GM23338 (cell line): Measurements from ENCODE around the gene RAB7B. TPM values are rescaled to one million over a fixed set of nuclear protein-coding genes. Genes with fewer than 3 reads are reported as not detected.

Source experiments
- CTCF ChIP-seq, 2 experiments: fragments of 200-600 bp in 1 of 2; sonication (generic) in 1 of 2; conservative IDR thresholded peaks; 2 replicates each; pipeline versions ENCODE4 v1.5.1 to v1.6.1; 2016 to 2017; ENCODE audit warnings: antibody characterized with exemption in 2 of 2, low read depth in 2 of 2, mild to moderate bottlenecking in 2 of 2, moderate library complexity in 1 of 2
- ETS1 ChIP-seq: IDR thresholded peaks from 2 replicates; pipeline ENCODE4 v1.6.1; 2016; ENCODE audit warnings: antibody characterized with exemption
- POLR2AphosphoS5 ChIP-seq: IDR thresholded peaks from 2 replicates; pipeline ENCODE4 v1.6.1; 2016; ENCODE audit warnings: antibody characterized with exemption, low read depth
- STAT1 ChIP-seq: IDR thresholded peaks from one replicate; pipeline ENCODE4 v1.6.1; 2016; ENCODE audit warnings: antibody characterized with exemption; ENCODE audit not compliant: unreplicated experiment
- ZNF331 ChIP-seq: fragments of 250-450 bp; sonication (Bioruptor Pico); IDR thresholded peaks from 2 replicates; pipeline ENCODE4 v1.5.0; 2020; ENCODE audit warnings: low read depth, mild to moderate bottlenecking, moderate library complexity
- polyA plus RNA-seq: library from polyadenylated mRNA; unstranded; fragments of >200 nt; fragmentation: Nextera tagmentation; extraction: Ambion mirVana; gene quantifications from 2 replicates; pipeline ENCODE4 v1.2.1, GENCODE V29; 2016
- total RNA-seq: library from RNA; depleted of rRNA; stranded (reverse); fragments of >200 nt; shearing (Covaris generic); gene quantifications from 2 replicates; pipeline ENCODE4 v1.2.3, GENCODE V29; 2014
- TF ChIP-seq, protein P1 (sequence below): fragments of 250-450 bp; sonication (Bioruptor Pico); IDR thresholded peaks from 2 replicates; pipeline ENCODE4 v1.5.0; 2020; ENCODE audit warnings: mild to moderate bottlenecking, moderate library complexity

Gene RAB7B
- total and polyA plus RNA-seq, 2 experiments from 2014 or later = not detected

GRCh38 chr1:206021626-206022365 is 18.6 kb upstream of the RAB7B start (continued):
- TF ChIP-seq ETS1 (no peak), CTCF (conservative IDR thresholded peaks at IDR 0.05; ENCODE audit: low read depth in 2 of 2) (no peak), ZNF331 (CRISPR knock-in tag) (no peak), STAT1 (no peak), POLR2AphosphoS5 (no peak)
- TF ChIP-seq, protein P1, sequence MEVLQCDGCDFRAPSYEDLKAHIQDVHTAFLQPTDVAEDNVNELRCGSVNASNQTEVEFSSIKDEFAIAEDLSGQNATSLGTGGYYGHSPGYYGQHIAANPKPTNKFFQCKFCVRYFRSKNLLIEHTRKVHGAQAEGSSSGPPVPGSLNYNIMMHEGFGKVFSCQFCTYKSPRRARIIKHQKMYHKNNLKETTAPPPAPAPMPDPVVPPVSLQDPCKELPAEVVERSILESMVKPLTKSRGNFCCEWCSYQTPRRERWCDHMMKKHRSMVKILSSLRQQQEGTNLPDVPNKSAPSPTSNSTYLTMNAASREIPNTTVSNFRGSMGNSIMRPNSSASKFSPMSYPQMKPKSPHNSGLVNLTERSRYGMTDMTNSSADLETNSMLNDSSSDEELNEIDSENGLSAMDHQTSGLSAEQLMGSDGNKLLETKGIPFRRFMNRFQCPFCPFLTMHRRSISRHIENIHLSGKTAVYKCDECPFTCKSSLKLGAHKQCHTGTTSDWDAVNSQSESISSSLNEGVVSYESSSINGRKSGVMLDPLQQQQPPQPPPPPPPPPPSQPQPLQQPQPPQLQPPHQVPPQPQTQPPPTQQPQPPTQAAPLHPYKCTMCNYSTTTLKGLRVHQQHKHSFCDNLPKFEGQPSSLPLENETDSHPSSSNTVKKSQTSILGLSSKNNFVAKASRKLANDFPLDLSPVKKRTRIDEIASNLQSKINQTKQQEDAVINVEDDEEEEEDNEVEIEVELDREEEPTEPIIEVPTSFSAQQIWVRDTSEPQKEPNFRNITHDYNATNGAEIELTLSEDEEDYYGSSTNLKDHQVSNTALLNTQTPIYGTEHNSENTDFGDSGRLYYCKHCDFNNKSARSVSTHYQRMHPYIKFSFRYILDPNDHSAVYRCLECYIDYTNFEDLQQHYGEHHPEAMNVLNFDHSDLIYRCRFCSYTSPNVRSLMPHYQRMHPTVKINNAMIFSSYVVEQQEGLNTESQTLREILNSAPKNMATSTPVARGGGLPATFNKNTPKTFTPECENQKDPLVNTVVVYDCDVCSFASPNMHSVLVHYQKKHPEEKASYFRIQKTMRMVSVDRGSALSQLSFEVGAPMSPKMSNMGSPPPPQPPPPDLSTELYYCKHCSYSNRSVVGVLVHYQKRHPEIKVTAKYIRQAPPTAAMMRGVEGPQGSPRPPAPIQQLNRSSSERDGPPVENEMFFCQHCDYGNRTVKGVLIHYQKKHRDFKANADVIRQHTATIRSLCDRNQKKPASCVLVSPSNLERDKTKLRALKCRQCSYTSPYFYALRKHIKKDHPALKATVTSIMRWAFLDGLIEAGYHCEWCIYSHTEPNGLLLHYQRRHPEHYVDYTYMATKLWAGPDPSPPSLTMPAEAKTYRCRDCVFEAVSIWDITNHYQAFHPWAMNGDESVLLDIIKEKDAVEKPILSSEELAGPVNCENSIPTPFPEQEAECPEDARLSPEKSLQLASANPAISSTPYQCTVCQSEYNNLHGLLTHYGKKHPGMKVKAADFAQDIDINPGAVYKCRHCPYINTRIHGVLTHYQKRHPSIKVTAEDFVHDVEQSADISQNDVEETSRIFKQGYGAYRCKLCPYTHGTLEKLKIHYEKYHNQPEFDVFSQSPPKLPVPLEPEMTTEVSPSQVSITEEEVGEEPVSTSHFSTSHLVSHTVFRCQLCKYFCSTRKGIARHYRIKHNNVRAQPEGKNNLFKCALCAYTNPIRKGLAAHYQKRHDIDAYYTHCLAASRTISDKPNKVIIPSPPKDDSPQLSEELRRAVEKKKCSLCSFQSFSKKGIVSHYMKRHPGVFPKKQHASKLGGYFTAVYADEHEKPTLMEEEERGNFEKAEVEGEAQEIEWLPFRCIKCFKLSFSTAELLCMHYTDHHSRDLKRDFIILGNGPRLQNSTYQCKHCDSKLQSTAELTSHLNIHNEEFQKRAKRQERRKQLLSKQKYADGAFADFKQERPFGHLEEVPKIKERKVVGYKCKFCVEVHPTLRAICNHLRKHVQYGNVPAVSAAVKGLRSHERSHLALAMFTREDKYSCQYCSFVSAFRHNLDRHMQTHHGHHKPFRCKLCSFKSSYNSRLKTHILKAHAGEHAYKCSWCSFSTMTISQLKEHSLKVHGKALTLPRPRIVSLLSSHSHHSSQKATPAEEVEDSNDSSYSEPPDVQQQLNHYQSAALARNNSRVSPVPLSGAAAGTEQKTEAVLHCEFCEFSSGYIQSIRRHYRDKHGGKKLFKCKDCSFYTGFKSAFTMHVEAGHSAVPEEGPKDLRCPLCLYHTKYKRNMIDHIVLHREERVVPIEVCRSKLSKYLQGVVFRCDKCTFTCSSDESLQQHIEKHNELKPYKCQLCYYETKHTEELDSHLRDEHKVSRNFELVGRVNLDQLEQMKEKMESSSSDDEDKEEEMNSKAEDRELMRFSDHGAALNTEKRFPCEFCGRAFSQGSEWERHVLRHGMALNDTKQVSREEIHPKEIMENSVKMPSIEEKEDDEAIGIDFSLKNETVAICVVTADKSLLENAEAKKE (CRISPR knock-in tag) = no peak
